Left cardiac atrium (tissue), 4 donors: ENCODE measurements around the gene KRT14. TPM values are rescaled to one million over a fixed set of nuclear protein-coding genes. Genes with fewer than 3 reads are reported as not detected.
"Not testable (repeated sequence)": the region's sequence is repeated elsewhere in the genome, so short reads cannot be mapped to it uniquely, and the experiment has no call there.

Source experiments
- ATAC-seq, 2 donors: fragments of 200-7000 bp; cut with Tn5 transposase; one replicate each; pipeline ENCODE4 v1.9.1; 2020; ENCODE audit warnings: mild to moderate bottlenecking in 2 of 2, moderate library complexity in 2 of 2
- DNase-seq: peaks from one replicate; pipeline ENCODE4 v3.0.0-alpha.2; 2020
- intact Hi-C, 2 donors: fragments of 100-400 bp; cut with DNase I; formaldehyde crosslinking; loops; one replicate each; pipeline versions ENCODE4 v1.14.1 to v1.15.1; 2022 to 2023
- total RNA-seq, 2 donors: library from RNA; stranded (reverse); fragmentation: NEBNext Ultra II Directional; extraction: Animal tissue kit (Norgen Biotek cat#: 25700); gene quantifications; one replicate each; pipeline ENCODE4 v1.2.1, GENCODE V29; 2021
- donor health status: DM: no; HTN: yes; CAD: no.
- donor health status: DM: no; HTN: yes; CAD: no; lungs with severe emphysema.
- donor health status: DM: yes; HTN: yes; CAD: no.
- donor health status: Dilated cardiomyopathy.

The KRT14 gene
- total RNA-seq, 2 donors from 2014 or later = 0.41 to 0.58 TPM

DNA sequence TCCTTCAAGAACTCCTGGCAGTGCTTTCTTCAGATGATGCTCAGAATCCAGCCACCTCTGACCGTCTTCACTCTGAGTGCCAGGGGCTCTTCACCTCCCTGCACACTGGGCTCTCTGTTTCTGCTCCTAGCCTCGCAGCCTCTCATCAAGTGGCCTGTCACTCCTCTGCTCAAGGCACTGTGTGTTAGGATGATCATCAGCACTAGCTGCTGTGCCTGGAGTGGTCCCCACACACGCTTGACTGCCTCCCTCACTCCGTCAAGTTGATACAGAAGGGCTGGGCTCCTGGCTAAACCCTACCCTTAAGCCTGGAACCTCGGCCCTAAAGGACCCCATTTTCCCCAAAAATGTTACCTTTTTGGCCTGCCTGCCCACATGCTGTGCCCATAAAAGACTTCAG, 30.4 kb downstream of the KRT14 start:
- intact Hi-C loops = no loop called here
- DNase-seq = no peak
- ATAC-seq = no peak

- ATAC-seq (no peak), DNase-seq (no peak)
- intact Hi-C loops = no loop called here
Measured at GRCh38 chr17:41555105-41555887, 31.4 kb downstream of the KRT14 start.

- intact Hi-C loops = loop anchor here in 1 of 2 donors (5.0 kb wide), 2 partner anchors 93 to 108 kb away; no protein-coding TSS in a partner anchor
- ATAC-seq (peak in 1 of 2 donors; percentile 50), DNase-seq (no peak)
Measured at GRCh38 chr17:41553987-41554680, 32.6 kb downstream of the KRT14 start.

DNA sequence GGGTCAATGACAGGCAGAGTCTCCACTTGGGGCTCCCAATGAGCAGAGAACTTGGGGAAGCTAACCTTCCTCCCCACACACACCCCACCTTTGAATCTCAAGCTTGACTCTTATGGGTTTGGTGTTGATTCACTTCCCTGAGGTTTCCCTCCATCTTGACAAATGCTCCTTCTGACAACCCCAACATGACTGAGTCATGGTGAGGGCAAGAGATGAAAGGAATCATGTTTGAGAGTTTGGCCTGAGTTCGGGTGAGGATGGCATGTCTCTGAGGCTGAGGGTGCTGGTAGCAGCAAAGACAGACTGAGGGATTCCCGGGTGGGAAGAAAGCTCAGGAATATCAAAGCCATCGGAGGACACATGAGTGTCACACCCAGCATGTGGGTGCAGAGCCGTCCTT, 33.5 kb downstream of the KRT14 start:
- ATAC-seq (no peak), DNase-seq (no peak)
- intact Hi-C loops = loop anchor here in 1 of 2 donors (5.0 kb wide), 2 partner anchors 94 to 109 kb away; no protein-coding TSS in a partner anchor

DNA sequence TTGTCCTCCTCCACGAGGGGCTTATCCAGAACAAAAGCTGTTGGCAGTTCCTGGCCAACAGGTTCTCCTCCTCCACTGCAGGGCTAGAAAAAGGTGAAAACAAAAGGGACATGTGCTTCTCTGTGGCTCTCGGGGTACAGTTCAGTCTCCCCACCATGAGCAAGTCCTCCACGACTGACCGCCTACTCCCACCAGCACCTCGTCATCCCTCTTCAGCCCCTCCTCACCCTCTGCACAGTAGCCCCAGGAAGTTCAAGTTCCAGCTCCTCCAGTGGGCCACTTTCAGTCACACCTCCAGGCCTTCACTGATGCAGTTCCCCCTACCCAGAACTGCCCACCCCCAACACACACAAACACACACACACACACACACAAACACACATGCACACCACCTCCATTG, 34.2 kb downstream of the KRT14 start:
- ATAC-seq = no peak
- no peak for DNase-seq
- intact Hi-C loops = loop anchor here in 1 of 2 donors (5.0 kb wide), 2 partner anchors 95 to 110 kb away; no protein-coding TSS in a partner anchor

DNA sequence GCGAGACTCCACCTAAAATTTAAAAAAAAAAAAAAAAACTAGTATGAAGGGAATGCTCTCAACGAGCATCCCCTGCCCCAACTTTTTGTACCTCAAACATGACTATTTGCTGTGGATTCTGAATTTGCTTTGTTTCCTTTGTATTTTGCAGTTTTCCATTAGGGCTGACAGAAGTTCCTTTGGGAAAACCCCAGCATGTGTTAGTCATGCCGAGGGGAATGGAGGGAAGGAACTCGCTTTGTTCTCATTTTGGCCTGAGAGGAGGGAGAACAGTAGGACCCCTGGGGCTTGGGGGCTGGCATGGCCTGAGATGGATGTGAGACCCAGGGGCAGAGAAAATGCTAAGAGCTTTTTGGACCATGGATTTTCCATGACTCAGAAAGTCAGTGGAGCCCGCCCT, 35.3 kb downstream of the KRT14 start:
- intact Hi-C loops = loop anchor here in 1 of 2 donors (5.0 kb wide), 2 partner anchors 96 to 111 kb away; no protein-coding TSS in a partner anchor
- DNase-seq (no peak), ATAC-seq (no peak)

- ATAC-seq (no peak), DNase-seq (no peak)
- intact Hi-C loops = loop anchor here (2.0 to 10.0 kb wide), 5 partner anchors 98 to 639 kb away; no protein-coding TSS in a partner anchor
Measured at GRCh38 chr17:41549596-41550039, 37.1 kb downstream of the KRT14 start.

- intact Hi-C loops = loop anchor here (2.0 to 10.0 kb wide), 3 partner anchors 100 to 638 kb away; no protein-coding TSS in a partner anchor
- DNase-seq = peak; percentile 84
- ATAC-seq = peak; percentile 87 to 89
Measured at GRCh38 chr17:41548844-41549595, 37.7 kb downstream of the KRT14 start.

DNA sequence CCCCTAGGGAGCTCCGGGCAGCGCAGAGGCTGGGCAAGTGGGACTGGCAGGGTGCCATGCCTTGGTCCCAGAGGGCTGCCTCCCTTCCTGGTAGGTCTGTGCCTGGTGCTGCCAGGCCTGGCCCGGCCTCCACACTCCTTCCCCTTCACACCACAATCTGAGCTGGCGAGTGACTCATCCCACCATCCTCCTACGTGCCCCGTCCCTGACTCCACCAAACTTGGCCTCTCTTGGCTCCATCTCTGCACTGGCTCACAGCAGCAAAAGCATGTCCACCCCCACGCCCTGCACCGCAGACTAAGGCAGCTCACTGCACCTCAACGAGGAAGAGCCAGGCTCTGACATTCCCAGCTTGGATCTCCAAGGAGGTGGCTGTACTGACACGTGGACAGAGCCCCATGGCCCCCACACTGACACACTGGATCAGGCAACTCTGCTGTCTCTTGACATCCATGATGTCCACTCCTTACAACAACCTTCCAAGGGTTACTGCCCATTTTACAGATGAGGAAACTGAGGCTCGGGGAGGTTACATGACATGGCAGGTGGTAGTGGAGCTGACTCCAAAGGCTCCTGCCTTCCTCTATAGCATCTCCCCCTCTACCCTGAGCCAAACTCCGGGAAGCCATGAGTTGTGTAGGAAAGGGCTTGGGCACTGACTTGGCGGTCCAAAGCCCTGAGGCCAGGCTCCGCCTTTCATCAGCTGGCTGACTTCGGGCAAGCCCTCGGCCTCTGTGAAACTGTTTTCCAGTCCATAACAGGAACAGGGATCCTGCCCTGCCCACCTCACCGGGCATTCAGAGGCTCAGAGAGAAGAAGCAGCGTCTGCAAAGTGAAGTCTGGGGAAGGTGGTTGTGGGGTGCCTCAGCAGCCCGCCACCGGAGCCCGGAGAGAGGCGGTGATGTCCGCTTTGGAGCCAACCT, 38.5 kb downstream of the KRT14 start:
- ATAC-seq (peak; percentile 39 to 92), DNase-seq (peak; percentile 75)
- intact Hi-C loops = loop anchor here (2.0 to 10.0 kb wide), 3 partner anchors 101 to 637 kb away; no protein-coding TSS in a partner anchor

DNA sequence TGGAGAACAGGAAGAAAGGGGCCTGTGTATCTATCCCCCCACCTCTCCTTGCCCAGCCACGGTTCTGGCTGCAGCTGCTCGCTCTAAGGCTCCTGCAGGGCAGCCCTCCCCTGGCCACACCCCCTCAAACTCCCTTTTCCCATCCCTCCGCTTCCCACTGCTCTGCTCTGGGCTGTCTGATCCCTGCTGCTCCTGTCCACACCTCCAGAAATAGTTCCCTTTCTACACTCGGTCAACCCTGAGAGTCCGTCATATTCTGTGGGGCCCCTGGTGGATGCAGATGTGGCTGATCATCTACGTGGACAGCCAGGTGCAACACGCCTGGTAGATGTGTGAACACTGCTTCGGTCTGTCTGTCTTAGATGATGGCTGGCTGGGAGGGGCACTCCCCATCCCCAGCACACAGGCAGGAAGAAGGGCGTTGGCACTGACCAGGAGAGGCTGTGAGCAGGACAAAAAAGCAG, 39.3 kb downstream of the KRT14 start:
- DNase-seq = no peak
- intact Hi-C loops = loop anchor here in 1 of 2 donors (10.0 kb wide), 1 partner anchor 633 kb away; no protein-coding TSS in a partner anchor
- peak; percentile 20 to 66 for ATAC-seq

DNA sequence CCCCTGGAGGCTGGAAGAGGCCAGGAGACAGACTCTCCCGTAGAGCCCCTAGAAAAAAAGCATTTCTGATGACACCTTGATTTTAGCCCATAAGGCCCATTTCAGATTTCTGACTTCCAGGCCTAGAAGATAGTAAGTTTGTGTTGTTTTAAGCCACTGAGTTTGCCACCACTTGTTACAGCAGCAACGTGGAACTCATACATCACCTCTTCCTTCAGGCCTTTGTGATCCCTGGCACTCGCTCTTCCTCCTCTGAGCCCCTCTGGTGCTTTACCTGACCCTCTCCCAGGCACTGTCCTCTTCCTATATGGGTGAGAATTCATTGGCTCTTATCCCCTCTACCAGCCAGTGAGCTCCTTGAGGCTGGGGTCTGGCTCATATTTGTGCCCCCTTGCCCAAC, 39.9 kb downstream of the KRT14 start:
- ATAC-seq (no peak), DNase-seq (no peak)
- intact Hi-C loops = loop anchor here in 1 of 2 donors (10.0 kb wide), 1 partner anchor 632 kb away; no protein-coding TSS in a partner anchor

DNA sequence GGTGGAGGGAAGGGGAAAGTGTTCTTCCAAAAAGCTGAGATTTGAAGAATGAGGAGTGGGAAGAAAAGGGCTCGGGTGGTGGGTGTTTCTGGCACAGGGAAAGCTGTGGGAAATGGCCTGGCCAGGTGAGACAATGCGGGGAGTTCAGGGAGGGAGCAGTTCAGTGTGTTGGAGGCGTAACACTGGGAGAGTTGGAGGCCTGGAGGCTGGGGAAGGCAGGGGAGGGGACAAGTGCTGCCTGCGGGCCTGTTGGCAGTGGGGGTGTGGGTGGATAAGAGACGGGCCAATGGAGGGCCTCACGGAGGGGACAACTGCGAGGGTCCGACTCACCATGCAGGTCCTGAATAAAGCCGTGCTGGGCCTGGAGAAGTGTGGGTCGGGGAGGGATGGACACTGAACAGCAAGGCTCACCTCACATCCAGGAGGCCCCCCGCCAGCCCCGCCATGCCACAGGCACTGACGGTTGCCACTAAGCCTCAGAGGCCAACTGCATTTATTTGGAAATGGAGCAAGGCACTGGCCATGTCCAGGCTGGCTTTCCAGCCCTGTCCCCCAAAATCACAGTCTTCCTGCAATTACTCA, 40.8 kb downstream of the KRT14 start:
- no peak for ATAC-seq
- intact Hi-C loops = loop anchor here in 1 of 2 donors (10.0 kb wide), 1 partner anchor 631 kb away; no protein-coding TSS in a partner anchor

DNA sequence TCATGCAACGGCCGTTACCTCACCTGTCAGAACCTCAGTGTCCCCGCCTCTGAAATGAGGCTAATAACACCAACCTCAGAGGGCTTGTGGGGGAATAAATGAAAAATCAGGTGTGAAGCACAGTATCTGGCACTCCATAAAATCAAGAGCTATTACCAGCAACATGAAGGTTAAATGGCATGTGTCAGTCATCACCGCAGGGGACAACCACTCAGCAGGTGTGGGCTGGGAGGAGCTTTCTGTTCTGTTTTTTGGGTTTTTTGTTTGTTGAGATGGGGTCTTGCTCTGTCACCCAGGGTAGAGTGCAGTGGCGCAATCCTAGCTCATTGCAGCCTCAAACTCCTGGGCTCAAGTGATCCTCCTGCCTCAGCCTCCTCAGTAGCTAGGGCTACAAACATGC, 41.8 kb downstream of the KRT14 start:
- ATAC-seq (no peak), DNase-seq (no peak)

More for the DNA sequence above, 40.8 kb downstream of the KRT14 start:
- DNase-seq = no peak

DNA sequence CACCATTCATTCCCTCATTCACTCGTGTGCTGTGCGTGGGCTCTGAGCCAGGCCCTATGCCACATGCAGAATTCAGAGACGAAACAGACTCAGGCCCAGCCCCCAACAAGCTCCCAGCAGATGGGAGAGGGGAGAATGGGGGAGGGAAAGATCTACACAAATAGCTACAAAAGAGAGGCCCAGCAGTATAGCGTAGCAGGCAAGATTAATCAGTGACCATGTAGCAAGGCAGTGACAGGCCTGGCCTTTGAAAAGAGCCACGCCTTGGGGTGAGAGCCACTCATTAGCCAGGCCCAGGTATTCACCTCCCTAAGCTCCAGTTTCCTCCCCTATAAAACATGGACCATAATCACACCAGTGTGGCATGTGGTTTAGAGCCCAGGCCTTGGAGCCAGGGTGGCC, 42.2 kb downstream of the KRT14 start:
- intact Hi-C loops = loop anchor here in 1 of 2 donors (10.0 kb wide), 1 partner anchor 630 kb away; no protein-coding TSS in a partner anchor
- ATAC-seq = no peak

More for the DNA sequence above, 41.8 kb downstream of the KRT14 start:
- intact Hi-C loops = loop anchor here in 1 of 2 donors (10.0 kb wide), 1 partner anchor 630 kb away; no protein-coding TSS in a partner anchor

DNA sequence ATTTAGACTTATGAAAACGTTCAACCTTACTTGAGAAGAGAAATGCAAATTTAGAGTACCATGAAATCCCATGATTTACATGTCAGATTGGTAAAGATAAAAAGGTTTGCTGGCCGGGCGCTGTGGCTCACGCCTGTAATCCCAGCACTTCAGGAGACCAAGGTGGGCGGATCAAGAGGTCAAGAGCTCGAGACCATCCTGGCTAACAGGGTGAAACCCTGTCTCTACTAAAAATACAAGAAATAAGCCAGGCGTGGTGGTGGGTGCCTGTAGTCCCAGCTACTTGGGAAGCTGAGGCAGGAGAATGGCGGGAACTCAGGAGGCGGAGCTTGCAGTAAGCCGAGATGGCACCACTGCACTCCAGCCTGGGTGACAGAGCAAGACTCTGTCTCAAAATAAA, 43.9 kb downstream of the KRT14 start:
- ATAC-seq, DNase-seq: not testable (repeated sequence)
- intact Hi-C loops = loop anchor here in 1 of 2 donors (10.0 kb wide), 1 partner anchor 628 kb away; no protein-coding TSS in a partner anchor

More for the DNA sequence above, 42.2 kb downstream of the KRT14 start:
- DNase-seq = no peak

- ATAC-seq (no peak), DNase-seq (no peak)
- intact Hi-C loops = loop anchor here in 1 of 2 donors (10.0 kb wide), 1 partner anchor 628 kb away; no protein-coding TSS in a partner anchor
Measured at GRCh38 chr17:41542357-41542756, 44.3 kb downstream of the KRT14 start.
